ENCODE data around the gene COQ10A.

DNA sequence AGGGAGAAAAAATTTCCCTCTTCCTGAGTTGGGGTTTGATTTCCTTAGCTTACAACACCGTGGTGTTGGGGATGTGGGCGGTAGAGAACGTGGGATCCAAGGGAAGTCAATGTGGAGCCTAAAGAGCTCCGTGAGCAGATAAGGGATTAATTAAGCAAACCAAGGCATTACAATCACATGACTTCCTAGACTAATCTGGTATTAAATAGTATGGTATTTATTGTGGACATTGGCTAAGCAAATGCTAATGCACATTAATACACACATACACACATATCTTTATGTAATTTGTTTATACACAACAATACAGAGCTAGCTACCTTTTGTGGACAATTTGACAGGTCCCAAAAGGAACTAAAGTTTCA lies 44.2 kb upstream of the COQ10A start:
- TF ChIP-seq, protein P1, sequence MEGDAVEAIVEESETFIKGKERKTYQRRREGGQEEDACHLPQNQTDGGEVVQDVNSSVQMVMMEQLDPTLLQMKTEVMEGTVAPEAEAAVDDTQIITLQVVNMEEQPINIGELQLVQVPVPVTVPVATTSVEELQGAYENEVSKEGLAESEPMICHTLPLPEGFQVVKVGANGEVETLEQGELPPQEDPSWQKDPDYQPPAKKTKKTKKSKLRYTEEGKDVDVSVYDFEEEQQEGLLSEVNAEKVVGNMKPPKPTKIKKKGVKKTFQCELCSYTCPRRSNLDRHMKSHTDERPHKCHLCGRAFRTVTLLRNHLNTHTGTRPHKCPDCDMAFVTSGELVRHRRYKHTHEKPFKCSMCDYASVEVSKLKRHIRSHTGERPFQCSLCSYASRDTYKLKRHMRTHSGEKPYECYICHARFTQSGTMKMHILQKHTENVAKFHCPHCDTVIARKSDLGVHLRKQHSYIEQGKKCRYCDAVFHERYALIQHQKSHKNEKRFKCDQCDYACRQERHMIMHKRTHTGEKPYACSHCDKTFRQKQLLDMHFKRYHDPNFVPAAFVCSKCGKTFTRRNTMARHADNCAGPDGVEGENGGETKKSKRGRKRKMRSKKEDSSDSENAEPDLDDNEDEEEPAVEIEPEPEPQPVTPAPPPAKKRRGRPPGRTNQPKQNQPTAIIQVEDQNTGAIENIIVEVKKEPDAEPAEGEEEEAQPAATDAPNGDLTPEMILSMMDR (IDR thresholded peaks at IDR 0.05), result no peak
- TF ChIP-seq POLR2A (IDR thresholded peaks at IDR 0.05), result no peak

All from lower leg skin (tissue), 3 donors.